ENCODE results near the gene NKX1-1.

The NKX1-1 gene

GRCh38 chr4:1417522-1418390 lies 11.5 kb upstream of the NKX1-1 start:
- H3K27ac ChIP-seq (ENCODE audit: low read depth, low read length), result no peak overlapping the region
- no peaks in the 10 kb centered on the region for H3K36me3 ChIP-seq (ENCODE audit: control insufficient read depth in 5 of 5, insufficient read depth in 5 of 5, low read length in 5 of 5)
- H3K9ac ChIP-seq (ENCODE audit: low read length in 5 of 5), result no peak overlapping the region
- H3K4me1 ChIP-seq (ENCODE audit: control insufficient read depth in 5 of 5, insufficient read depth in 5 of 5, low read length in 5 of 5), result no peaks in the 10 kb centered on the region
- H3K27me3 ChIP-seq (ENCODE audit: control insufficient read depth in 5 of 5, insufficient read depth in 4 of 5, low read length in 5 of 5), result peaks cover 26 to 44% (median 41%) of the 10 kb centered on the region in 5 donors
- H3K9me3 ChIP-seq (ENCODE audit: control insufficient read depth in 5 of 5, low read length in 5 of 5), result no peaks in the 10 kb centered on the region
- H3K4me3 ChIP-seq (ENCODE audit: low read depth in 1 of 5, low read length in 5 of 5), result no peak overlapping the region

DNA sequence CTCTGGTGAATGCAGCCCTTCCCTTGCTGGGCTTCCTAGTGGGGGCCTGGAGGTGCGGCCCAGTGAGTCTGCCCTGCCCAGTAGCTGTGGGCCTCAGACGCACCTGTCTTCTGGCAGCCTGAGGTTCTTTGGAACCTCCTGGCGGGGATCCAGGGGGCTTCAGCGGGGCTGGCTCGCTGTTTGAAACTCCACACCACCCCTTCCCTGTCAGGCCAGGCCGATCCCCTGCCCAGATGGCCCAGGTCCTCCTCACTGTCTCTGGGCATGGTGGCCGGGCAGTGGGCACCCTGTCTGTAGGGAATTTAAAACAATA lies 10.7 kb upstream of the NKX1-1 start:
- Histone ChIP-seq H3K27me3 (ENCODE audit: control insufficient read depth in 5 of 5, insufficient read depth in 4 of 5, low read length in 5 of 5) (peaks cover 33 to 53% (median 49%) of the 10 kb centered on the region in 5 donors), H3K27ac (ENCODE audit: low read depth, low read length) (no peak overlapping the region), H3K4me3 (ENCODE audit: low read depth in 1 of 5, low read length in 5 of 5) (no peak overlapping the region), H3K9me3 (ENCODE audit: control insufficient read depth in 5 of 5, low read length in 5 of 5) (no peaks in the 10 kb centered on the region), H3K36me3 (ENCODE audit: control insufficient read depth in 5 of 5, insufficient read depth in 5 of 5, low read length in 5 of 5) (no peaks in the 10 kb centered on the region), H3K4me1 (ENCODE audit: control insufficient read depth in 5 of 5, insufficient read depth in 5 of 5, low read length in 5 of 5) (no peaks in the 10 kb centered on the region), H3K9ac (ENCODE audit: low read length in 5 of 5) (no peak overlapping the region)

DNA sequence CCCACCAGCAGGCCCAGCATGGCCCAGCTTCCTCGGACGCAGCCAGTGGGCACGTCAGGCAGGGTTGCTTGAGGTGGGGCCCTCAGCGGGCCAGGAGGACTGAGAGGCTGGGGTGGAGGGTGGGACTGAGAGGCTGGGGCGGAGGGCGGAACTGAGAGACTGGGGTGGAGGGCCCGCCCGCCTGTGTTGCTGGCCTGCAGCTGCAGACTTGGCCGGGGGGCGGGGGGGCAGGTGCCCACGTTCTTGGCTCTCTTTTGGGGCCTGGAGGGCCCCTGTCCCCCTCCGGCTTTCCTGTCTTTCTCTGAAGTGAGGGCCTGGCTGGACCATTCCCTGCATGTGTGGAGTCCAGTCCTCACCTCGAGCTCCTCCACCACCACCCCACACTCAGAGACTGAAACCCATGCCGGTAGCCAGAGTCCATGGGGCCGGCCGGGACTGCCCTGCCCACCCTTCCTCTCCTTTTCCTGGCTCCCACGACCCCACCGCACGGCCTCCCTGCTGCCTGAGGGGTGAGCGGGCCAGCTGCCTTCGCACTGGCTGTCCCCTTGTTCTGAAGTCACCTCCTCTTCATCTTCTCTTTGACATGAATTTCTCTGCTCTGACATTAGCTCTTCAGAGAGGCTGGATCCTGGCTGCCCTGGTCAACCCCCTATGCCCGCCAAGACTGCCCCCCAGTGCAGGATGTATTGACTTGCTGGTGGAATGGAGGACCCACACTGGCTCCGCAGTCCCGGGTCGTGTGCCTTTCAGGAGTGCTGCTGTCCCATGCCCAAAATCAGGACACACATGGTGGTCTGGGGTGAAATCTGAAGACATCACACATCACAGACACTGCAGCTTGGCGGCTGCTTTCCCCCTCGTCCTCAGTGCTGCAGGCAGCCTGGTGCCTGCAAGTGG lies 10.1 kb upstream of the NKX1-1 start:
- Histone ChIP-seq H3K36me3 (ENCODE audit: control insufficient read depth in 5 of 5, insufficient read depth in 5 of 5, low read length in 5 of 5) (no peaks in the 10 kb centered on the region), H3K9ac (ENCODE audit: low read length in 5 of 5) (no peak overlapping the region), H3K4me1 (ENCODE audit: control insufficient read depth in 5 of 5, insufficient read depth in 5 of 5, low read length in 5 of 5) (no peaks in the 10 kb centered on the region), H3K27ac (ENCODE audit: low read depth, low read length) (no peak overlapping the region), H3K9me3 (ENCODE audit: control insufficient read depth in 5 of 5, low read length in 5 of 5) (no peaks in the 10 kb centered on the region), H3K4me3 (ENCODE audit: low read depth in 1 of 5, low read length in 5 of 5) (no peak overlapping the region), H3K27me3 (ENCODE audit: control insufficient read depth in 5 of 5, insufficient read depth in 4 of 5, low read length in 5 of 5) (peaks cover 38 to 59% (median 55%) of the 10 kb centered on the region in 5 donors)

DNA sequence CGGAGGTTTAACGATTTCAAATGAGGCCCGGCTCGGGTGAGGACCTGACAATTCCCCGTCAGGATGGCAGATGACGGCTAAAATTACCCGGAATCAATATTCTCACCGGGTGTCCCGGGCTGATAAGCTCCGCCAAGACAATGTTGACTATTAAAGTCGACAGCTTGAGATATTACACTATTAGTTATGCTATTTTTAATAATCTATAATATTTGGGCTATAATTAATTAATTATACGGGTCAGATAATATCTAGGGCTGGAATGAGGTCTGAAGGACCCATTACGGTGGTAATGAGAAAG lies 9.4 kb upstream of the NKX1-1 start:
- Histone ChIP-seq H3K36me3 (ENCODE audit: control insufficient read depth in 5 of 5, insufficient read depth in 5 of 5, low read length in 5 of 5) (no peaks in the 10 kb centered on the region), H3K9ac (ENCODE audit: low read length in 5 of 5) (no peak overlapping the region), H3K27ac (ENCODE audit: low read depth, low read length) (no peak overlapping the region), H3K4me1 (ENCODE audit: control insufficient read depth in 5 of 5, insufficient read depth in 5 of 5, low read length in 5 of 5) (no peaks in the 10 kb centered on the region), H3K4me3 (ENCODE audit: low read depth in 1 of 5, low read length in 5 of 5) (no peak overlapping the region), H3K9me3 (ENCODE audit: control insufficient read depth in 5 of 5, low read length in 5 of 5) (no peaks in the 10 kb centered on the region), H3K27me3 (ENCODE audit: control insufficient read depth in 5 of 5, insufficient read depth in 4 of 5, low read length in 5 of 5) (peaks cover 44 to 63% (median 62%) of the 10 kb centered on the region in 5 donors)

GRCh38 chr4:1414831-1415680 lies 8.8 kb upstream of the NKX1-1 start:
- H3K9ac ChIP-seq (ENCODE audit: low read length in 5 of 5), result no peak overlapping the region
- no peak overlapping the region for H3K4me3 ChIP-seq (ENCODE audit: low read depth in 1 of 5, low read length in 5 of 5)
- no peak overlapping the region for H3K27ac ChIP-seq (ENCODE audit: low read depth, low read length)
- H3K4me1 ChIP-seq (ENCODE audit: control insufficient read depth in 5 of 5, insufficient read depth in 5 of 5, low read length in 5 of 5), result no peaks in the 10 kb centered on the region
- H3K9me3 ChIP-seq (ENCODE audit: control insufficient read depth in 5 of 5, low read length in 5 of 5), result no peaks in the 10 kb centered on the region
- no peaks in the 10 kb centered on the region for H3K36me3 ChIP-seq (ENCODE audit: control insufficient read depth in 5 of 5, insufficient read depth in 5 of 5, low read length in 5 of 5)
- peaks cover 44 to 67% (median 64%) of the 10 kb centered on the region in 5 donors for H3K27me3 ChIP-seq (ENCODE audit: control insufficient read depth in 5 of 5, insufficient read depth in 4 of 5, low read length in 5 of 5)

DNA sequence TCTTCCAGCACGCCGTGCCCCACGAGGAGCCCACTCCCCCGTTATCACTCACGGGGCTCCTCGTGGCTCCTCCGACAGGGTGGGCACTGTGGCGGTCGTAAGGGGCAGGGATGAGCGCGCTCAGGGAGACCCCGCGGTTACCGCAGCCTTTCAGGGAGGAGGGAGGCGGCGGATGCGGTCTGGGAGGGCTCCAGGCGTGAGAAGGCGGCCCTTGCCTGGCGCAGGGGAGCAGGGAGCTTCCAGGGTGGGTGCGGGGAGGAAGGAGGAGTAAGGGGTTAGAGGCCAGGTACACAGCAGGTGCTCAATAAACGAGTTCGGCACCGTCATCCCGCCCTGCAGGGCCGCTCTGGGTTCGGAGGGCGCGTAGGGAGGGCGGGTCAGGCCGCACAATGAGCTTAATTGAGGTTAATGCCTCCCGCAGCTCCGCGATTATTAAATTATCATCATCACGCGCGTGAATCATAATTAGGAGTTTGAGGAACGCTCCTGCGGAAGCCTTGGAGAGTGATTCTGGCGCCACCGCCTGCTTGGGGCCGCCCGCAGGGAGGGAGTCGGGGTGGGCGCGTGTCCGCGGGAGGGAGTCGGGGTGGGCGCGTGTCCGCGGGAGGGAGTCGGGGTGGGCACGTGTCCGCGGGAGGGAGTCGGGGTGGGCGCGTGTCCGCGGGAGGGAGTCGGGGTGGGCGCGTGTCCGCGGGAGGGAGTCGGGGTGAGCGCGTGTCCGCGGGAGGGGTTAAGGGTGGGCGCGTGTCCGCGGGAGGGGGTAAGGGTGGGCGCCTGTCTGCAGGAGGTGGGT lies 7.6 kb upstream of the NKX1-1 start:
- Histone ChIP-seq H3K4me3 (ENCODE audit: low read depth in 1 of 5, low read length in 5 of 5) (no peak overlapping the region), H3K27ac (ENCODE audit: low read depth, low read length) (no peak overlapping the region), H3K36me3 (ENCODE audit: control insufficient read depth in 5 of 5, insufficient read depth in 5 of 5, low read length in 5 of 5) (no peaks in the 10 kb centered on the region), H3K27me3 (ENCODE audit: control insufficient read depth in 5 of 5, insufficient read depth in 4 of 5, low read length in 5 of 5) (peaks cover 49 to 73% (median 70%) of the 10 kb centered on the region in 5 donors), H3K9me3 (ENCODE audit: control insufficient read depth in 5 of 5, low read length in 5 of 5) (no peaks in the 10 kb centered on the region), H3K4me1 (ENCODE audit: control insufficient read depth in 5 of 5, insufficient read depth in 5 of 5, low read length in 5 of 5) (no peaks in the 10 kb centered on the region), H3K9ac (ENCODE audit: low read length in 5 of 5) (no peak overlapping the region)

- Histone ChIP-seq H3K4me1 (ENCODE audit: control insufficient read depth in 5 of 5, insufficient read depth in 5 of 5, low read length in 5 of 5) (no peaks in the 10 kb centered on the region), H3K4me3 (ENCODE audit: low read depth in 1 of 5, low read length in 5 of 5) (no peak overlapping the region), H3K27ac (ENCODE audit: low read depth, low read length) (no peak overlapping the region), H3K9me3 (ENCODE audit: control insufficient read depth in 5 of 5, low read length in 5 of 5) (no peaks in the 10 kb centered on the region), H3K36me3 (ENCODE audit: control insufficient read depth in 5 of 5, insufficient read depth in 5 of 5, low read length in 5 of 5) (no peaks in the 10 kb centered on the region), H3K9ac (ENCODE audit: low read length in 5 of 5) (no peak overlapping the region), H3K27me3 (ENCODE audit: control insufficient read depth in 5 of 5, insufficient read depth in 4 of 5, low read length in 5 of 5) (peaks cover 55 to 76% (median 72%) of the 10 kb centered on the region in 5 donors)
These were observed 7.0 kb upstream of the NKX1-1 start for GRCh38 chr4:1413204-1413663.

GRCh38 chr4:1412376-1413203 lies 6.3 kb upstream of the NKX1-1 start:
- Histone ChIP-seq H3K4me1 (ENCODE audit: control insufficient read depth in 5 of 5, insufficient read depth in 5 of 5, low read length in 5 of 5) (no peaks in the 10 kb centered on the region), H3K27ac (ENCODE audit: low read depth, low read length) (no peak overlapping the region), H3K4me3 (ENCODE audit: low read depth in 1 of 5, low read length in 5 of 5) (no peak overlapping the region), H3K27me3 (ENCODE audit: control insufficient read depth in 5 of 5, insufficient read depth in 4 of 5, low read length in 5 of 5) (peaks cover 55 to 80% (median 73%) of the 10 kb centered on the region in 5 donors), H3K9me3 (ENCODE audit: control insufficient read depth in 5 of 5, low read length in 5 of 5) (no peaks in the 10 kb centered on the region), H3K36me3 (ENCODE audit: control insufficient read depth in 5 of 5, insufficient read depth in 5 of 5, low read length in 5 of 5) (no peaks in the 10 kb centered on the region), H3K9ac (ENCODE audit: low read length in 5 of 5) (no peak overlapping the region)

Measured in subcutaneous abdominal adipose tissue (tissue), 5 donors.